Caco-2 (cell line): ENCODE measurements around the gene DSCAML1. TPM values are rescaled to one million over a fixed set of nuclear protein-coding genes. Genes with fewer than 3 reads are reported as not detected.

Source experiments
- BruUV-seq: library from RNA; stranded (reverse); fragments of 400-500 nt; replicated peaks from 2 replicates; lab custom pipeline; 2021; lab: Mats Ljungman, UMichigan
- CTCF ChIA-PET: fragments of 300-600 bp; sonication (Branson Sonifier 250); formaldehyde crosslinking; loops from one replicate; lab custom pipeline; 2022; ENCODE audit warnings: antibody characterized with exemption; lab: Charles Lee
- POLR2A ChIA-PET: fragments of 300-600 bp; sonication (Branson Sonifier 250); formaldehyde crosslinking; loops from one replicate; lab custom pipeline; 2022; ENCODE audit warnings: antibody characterized with exemption; lab: Charles Lee
- DNase-seq, 2 experiments: peaks; one replicate each; pipeline versions ENCODE4 v3.0.0 to v3.0.0-alpha.2; 2020 to 2022
- H3K27me3 ChIP-seq: replicated peaks from 2 replicates; pipeline ENCODE4 v1.6.0; 2011; ENCODE audit warnings: low read length; ENCODE audit not compliant: control insufficient read depth, insufficient read depth
- H3K36me3 ChIP-seq: 2 replicates; pipeline ENCODE4 v1.5.1; 2011; ENCODE audit warnings: low read length; ENCODE audit not compliant: control insufficient read depth, insufficient read depth
- H3K4me1 ChIP-seq: fragments of 250-450 bp; sonication (Bioruptor Pico); 2 replicates; pipeline ENCODE4 v1.5.1; 2020; ENCODE audit warnings: mild to moderate bottlenecking
- H3K4me3 ChIP-seq: 2 replicates; pipeline ENCODE4 v1.5.1; 2011; ENCODE audit warnings: low read depth, mild to moderate bottlenecking, control low read depth, low read length
- H3K9me3 ChIP-seq: fragments of 250-450 bp; sonication (Bioruptor Pico); 2 replicates; pipeline ENCODE4 v1.5.1; 2020; ENCODE audit warnings: mild to moderate bottlenecking, moderate library complexity
- H3K27ac Mint-ChIP-seq: one replicate; pipeline ENCODE4 v1.8.0; 2022; ENCODE audit warnings: mixed read lengths; ENCODE audit not compliant: unreplicated experiment
- H3K27me3 Mint-ChIP-seq: one replicate; pipeline ENCODE4 v1.8.0; 2022; ENCODE audit warnings: mixed read lengths; ENCODE audit not compliant: insufficient read depth, unreplicated experiment
- H3K36me3 Mint-ChIP-seq: one replicate; pipeline ENCODE4 v1.8.0; 2022; ENCODE audit warnings: mild to moderate bottlenecking, mixed read lengths; ENCODE audit not compliant: insufficient read depth, unreplicated experiment
- H3K4me1 Mint-ChIP-seq: one replicate; pipeline ENCODE4 v1.8.0; 2022; ENCODE audit warnings: low read depth, mixed read lengths; ENCODE audit not compliant: unreplicated experiment
- H3K4me3 Mint-ChIP-seq: one replicate; pipeline ENCODE4 v1.8.0; 2022; ENCODE audit warnings: mild to moderate bottlenecking, moderate library complexity, mixed read lengths; ENCODE audit not compliant: unreplicated experiment
- H3K9me3 Mint-ChIP-seq: one replicate; pipeline ENCODE4 v1.8.0; 2022; ENCODE audit warnings: mixed read lengths; ENCODE audit not compliant: unreplicated experiment
- CTCF ChIP-seq, 2 experiments: fragments of 200-600 bp in 1 of 2; IDR thresholded peaks; 1 replicate in 1 of 2; 2 replicates in 1 of 2; pipeline versions ENCODE4 v1.5.1 to v1.8.0; 2011 to 2022; ENCODE audit warnings: antibody characterized with exemption in 1 of 2, control low read depth in 1 of 2, inconsistent platforms in 1 of 2, low read depth in 1 of 2, low read length in 1 of 2, mild to moderate bottlenecking in 1 of 2, moderate library complexity in 1 of 2; ENCODE audit not compliant: insufficient read depth in 1 of 2, severe bottlenecking in 1 of 2, unreplicated experiment in 1 of 2
- intact Hi-C: fragments of 100-400 bp; cut with micrococcal nuclease; formaldehyde crosslinking; loops from one replicate; pipeline ENCODE4 v1.10.0; 2022; ENCODE audit not compliant: unreplicated experiment
- total RNA-seq: library from RNA; stranded (reverse); gene quantifications from 2 replicates; pipeline ENCODE4 v1.2.3, GENCODE V29; 2022

DSCAML1 gene
- total RNA-seq, 1 experiment from 2014 or later = not detected

GRCh38 chr11:117626576-117626975 is 170.4 kb downstream of the DSCAML1 start:
- peaks cover 1% of the 10 kb centered on the region; the same call in 1 of the 2 replicates for H3K27me3 ChIP-seq
- ChIA-PET CTCF (no interaction called here), POLR2A (no interaction called here)
- H3K36me3 ChIP-seq = no peaks in the 10 kb centered on the region
- BruUV-seq = no TSS peak
- Mint-ChIP-seq H3K36me3 (no peaks in the 10 kb centered on the region), H3K27ac (no peak overlapping the region), H3K27me3 (peaks cover 14% of the 10 kb centered on the region), H3K4me1 (peaks cover 8% of the 10 kb centered on the region), H3K9me3 (peaks cover 2% of the 10 kb centered on the region), H3K4me3 (no peak overlapping the region)
- H3K9me3 ChIP-seq = peaks cover 5% of the 10 kb centered on the region
- H3K4me3 ChIP-seq = no peak overlapping the region
- DNase-seq = no peak
- intact Hi-C loops = no loop called here
- H3K4me1 ChIP-seq = no peaks in the 10 kb centered on the region
- TF ChIP-seq CTCF (IDR thresholded peaks at IDR 0.05; ENCODE audit: insufficient read depth in 1 of 2, low read depth in 1 of 2, low read length in 1 of 2, severe bottlenecking in 1 of 2, unreplicated experiment in 1 of 2) = no peak

GRCh38 chr11:117625237-117625636 is 171.8 kb downstream of the DSCAML1 start:
- BruUV-seq = no TSS peak
- CTCF ChIA-PET = interaction anchor here (0.5 to 1.9 kb wide), 4 partner anchors 11 to 199 kb away, joined by 3 to 8 read pairs (median 4); no protein-coding TSS in a partner anchor
- Mint-ChIP-seq H3K4me1 (peaks cover 8% of the 10 kb centered on the region), H3K27me3 (peaks cover 14% of the 10 kb centered on the region), H3K36me3 (no peaks in the 10 kb centered on the region), H3K4me3 (no peak overlapping the region), H3K9me3 (peaks cover 10% of the 10 kb centered on the region), H3K27ac (no peak overlapping the region)
- intact Hi-C loops = no loop called here
- POLR2A ChIA-PET = no interaction called here
- Histone ChIP-seq H3K27me3 (peaks cover 1% of the 10 kb centered on the region; the same call in 1 of the 2 replicates), H3K4me1 (no peaks in the 10 kb centered on the region), H3K4me3 (no peak overlapping the region), H3K36me3 (no peaks in the 10 kb centered on the region), H3K9me3 (peaks cover 13% of the 10 kb centered on the region)
- TF ChIP-seq CTCF (IDR thresholded peaks at IDR 0.05; ENCODE audit: insufficient read depth in 1 of 2, low read depth in 1 of 2, low read length in 1 of 2, severe bottlenecking in 1 of 2, unreplicated experiment in 1 of 2) = no peak
- no peak for DNase-seq

GRCh38 chr11:117623831-117624271 is 173.2 kb downstream of the DSCAML1 start:
- Histone ChIP-seq H3K36me3 (no peaks in the 10 kb centered on the region), H3K27me3 (peaks cover 2% of the 10 kb centered on the region; the same call in 1 of the 2 replicates), H3K9me3 (peaks cover 13% of the 10 kb centered on the region), H3K4me3 (no peak overlapping the region), H3K4me1 (no peaks in the 10 kb centered on the region)
- no peaks in the 10 kb centered on the region for H3K36me3 Mint-ChIP-seq
- H3K4me3 Mint-ChIP-seq = no peak overlapping the region
- H3K27me3 Mint-ChIP-seq = peaks cover 9% of the 10 kb centered on the region
- POLR2A ChIA-PET = no interaction called here
- no peak for DNase-seq
- no peak for TF ChIP-seq CTCF (IDR thresholded peaks at IDR 0.05; ENCODE audit: insufficient read depth in 1 of 2, low read depth in 1 of 2, low read length in 1 of 2, severe bottlenecking in 1 of 2, unreplicated experiment in 1 of 2)
- no TSS peak for BruUV-seq
- H3K9me3 Mint-ChIP-seq = peaks cover 10% of the 10 kb centered on the region
- intact Hi-C loops = no loop called here
- H3K4me1 Mint-ChIP-seq = peaks cover 8% of the 10 kb centered on the region
- no peak overlapping the region for H3K27ac Mint-ChIP-seq
- CTCF ChIA-PET = interaction anchor here (1.9 kb wide), 1 partner anchor 198 kb away, joined by 8 read pairs; no protein-coding TSS in a partner anchor
